Fibroblast of skin of abdomen (primary cell): ENCODE data around the gene NCAPG2. TPM values are rescaled to one million over a fixed set of nuclear protein-coding genes. Genes with fewer than 3 reads are reported as not detected.

Experiments
- DNase-seq: peaks from one replicate; pipeline ENCODE4 v3.0.0-alpha.2; 2013
- polyA plus RNA-seq, 2 experiments: library from polyadenylated mRNA; unstranded; fragments of 120-200 nt; gene quantifications; one replicate each; pipeline ENCODE4 v1.2.1, GENCODE V29; 2013; ENCODE audit not compliant: insufficient read length in 2 of 2

Gene NCAPG2
- polyA plus RNA-seq (2013, experiment 1 of 2; ENCODE audit: insufficient read length): 25.0 TPM
- polyA plus RNA-seq (2013, experiment 2 of 2; ENCODE audit: insufficient read length): 25.6 TPM

- peak; percentile 98 for DNase-seq
These were observed at the start of gene NCAPG2 for GRCh38 chr7:158704524-158705233. Gene NCAPG2, minus strand, starts transcription at chr7:158704804. Its CDS starts 2,905 bp downstream, at chr7:158701899.

- no peak for DNase-seq
These were observed 49.3 kb upstream of the NCAPG2 start for GRCh38 chr7:158753900-158754299.

- DNase-seq: no peak
These were observed 47.1 kb upstream of the NCAPG2 start for GRCh38 chr7:158751751-158752150.

GRCh38 chr7:158751199-158751598 is 46.6 kb upstream of the NCAPG2 start:
- no peak for DNase-seq

- DNase-seq: no peak
These were observed 46.1 kb upstream of the NCAPG2 start for GRCh38 chr7:158750702-158751101.

GRCh38 chr7:158749396-158749795 is 44.8 kb upstream of the NCAPG2 start:
- no peak for DNase-seq

GRCh38 chr7:158748335-158748734 is 43.7 kb upstream of the NCAPG2 start:
- no peak for DNase-seq

GRCh38 chr7:158747408-158747807 is 42.8 kb upstream of the NCAPG2 start:
- no peak for DNase-seq

GRCh38 chr7:158746957-158747356 is 42.4 kb upstream of the NCAPG2 start:
- no peak for DNase-seq

GRCh38 chr7:158745057-158745715 is 40.6 kb upstream of the NCAPG2 start:
- no peak for DNase-seq

GRCh38 chr7:158744070-158744469 is 39.5 kb upstream of the NCAPG2 start:
- no peak for DNase-seq

- no peak for DNase-seq
These were observed 38.6 kb upstream of the NCAPG2 start for GRCh38 chr7:158743219-158743618.

GRCh38 chr7:158742065-158742821 is 37.6 kb upstream of the NCAPG2 start:
- no peak for DNase-seq

- no peak for DNase-seq
These were observed 36.7 kb upstream of the NCAPG2 start for GRCh38 chr7:158741294-158741666.

GRCh38 chr7:158740657-158741293 is 36.2 kb upstream of the NCAPG2 start:
- DNase-seq: peak; percentile 63

GRCh38 chr7:158740013-158740656 is 35.5 kb upstream of the NCAPG2 start:
- peak; percentile 76 for DNase-seq

GRCh38 chr7:158738841-158739240 is 34.2 kb upstream of the NCAPG2 start:
- DNase-seq: no peak

- DNase-seq: no peak
These were observed 32.6 kb upstream of the NCAPG2 start for GRCh38 chr7:158737064-158737695.

- DNase-seq: no peak
These were observed 31.3 kb upstream of the NCAPG2 start for GRCh38 chr7:158735935-158736334.

- DNase-seq: no peak
These were observed 30.3 kb upstream of the NCAPG2 start for GRCh38 chr7:158734861-158735260.

- no peak for DNase-seq
These were observed 29.3 kb upstream of the NCAPG2 start for GRCh38 chr7:158733775-158734494.
